ENCODE results near the gene PRUNE2. TPM values are rescaled to one million over a fixed set of nuclear protein-coding genes. Genes with fewer than 3 reads are reported as not detected.

The PRUNE2 gene
- total and polyA plus RNA-seq, 9 of the 15 experiments (the other 6 are each of a cell fraction or from before 2014, with no cell fraction given), result 0.05 to 0.45 (median 0.18) TPM; not detected in 1

DNA sequence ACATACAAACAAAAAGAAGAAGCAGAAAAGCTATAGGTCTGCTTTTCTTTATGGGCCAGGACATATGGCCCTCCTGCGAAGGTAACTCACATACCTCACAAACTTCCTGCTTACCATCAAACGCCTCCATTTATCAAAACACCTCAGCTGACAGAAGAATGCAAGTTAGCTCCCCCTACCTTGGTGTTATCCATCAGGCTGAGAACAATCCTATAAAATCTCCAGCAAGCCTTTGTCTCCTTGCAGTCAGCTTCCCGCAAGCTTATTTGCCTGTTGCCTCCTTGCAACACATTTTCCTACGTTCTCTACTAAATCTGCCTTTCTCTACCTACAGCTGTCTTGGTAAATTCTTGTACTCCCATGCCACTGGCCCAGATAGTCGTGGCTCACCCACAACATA, 164.4 kb downstream of the PRUNE2 start (continued):
- no peak for TF ChIP-seq C11orf30 (IDR thresholded peaks at IDR 0.05; ENCODE audit: low read depth)

DNA sequence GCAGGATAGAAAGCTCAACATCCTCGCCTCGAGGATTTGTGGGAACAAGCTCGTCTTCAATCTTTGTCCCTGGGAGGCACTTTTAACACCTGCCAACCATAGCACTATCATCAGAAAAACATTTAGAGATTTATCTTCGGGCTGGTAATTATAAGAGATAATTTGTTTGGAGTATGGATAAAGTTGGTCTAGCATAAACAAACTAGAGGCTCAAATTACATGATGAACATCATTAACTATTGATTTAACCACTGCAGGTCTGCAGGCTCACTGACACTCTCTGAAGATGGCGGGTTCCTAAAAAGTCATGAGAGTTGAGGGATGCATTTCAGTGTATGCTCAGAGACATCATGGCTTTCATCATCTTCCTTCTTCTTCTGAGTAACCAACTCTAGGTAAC, 167.5 kb downstream of the PRUNE2 start:
- Histone ChIP-seq H3K79me2 (ENCODE audit: control insufficient read depth, insufficient read depth, low read length) (no peaks in the 10 kb centered on the region), H3K9me3 (replicated peaks; ENCODE audit: control insufficient read depth, insufficient read depth, low read depth, low read length) (no peaks in the 10 kb centered on the region), H4K20me1 (replicated peaks; ENCODE audit: control insufficient read depth, insufficient read depth, low read length) (no peaks in the 10 kb centered on the region), H3K27ac (ENCODE audit: extremely low read depth, low read depth, low read length) (no peak overlapping the region), H2AFZ (ENCODE audit: low read depth, low read length) (no peak overlapping the region), H3K4me1 (replicated peaks in 1 of 2; ENCODE audit: control insufficient read depth in 2 of 2, insufficient read depth in 2 of 2, low read length in 2 of 2) (no peaks in the 10 kb centered on the region), H3K9ac (ENCODE audit: insufficient read depth in 1 of 2, low read depth in 2 of 2, low read length in 2 of 2) (no peak overlapping the region), H3K4me3 (no peak overlapping the region), H3K4me2 (ENCODE audit: insufficient read depth, low read length) (no peak overlapping the region), H3K9me1 (ENCODE audit: control insufficient read depth, insufficient read depth, low read length) (no peaks in the 10 kb centered on the region), H3K27me3 (ENCODE audit: control insufficient read depth in 2 of 2, insufficient read depth in 2 of 2, low read length in 2 of 2) (no peaks in the 10 kb centered on the region), H3K36me3 (ENCODE audit: control insufficient read depth, insufficient read depth, low read length) (no peaks in the 10 kb centered on the region)
- in situ Hi-C loops (cut with MboI), result no loop called here
- BruUV-seq (replicated peaks), result no TSS peak
- ChIA-PET CTCF (ENCODE audit: low intra/inter-chr PET ratio) (no interaction called here), POLR2A (interaction anchor here (0.7 kb wide), 1 partner anchor 36 kb away, joined by 3 read pairs; no protein-coding TSS in a partner anchor)
- intact Hi-C loops (cut with micrococcal nuclease), result no loop called here
- TF ChIP-seq EP400 (IDR thresholded peaks at IDR 0.05) (no peak), FOSL1 (tag; conservative IDR thresholded peaks at IDR 0.05) (no peak), CREM (IDR thresholded peaks at IDR 0.05; ENCODE audit: low read depth) (no peak), FIP1L1 (IDR thresholded peaks at IDR 0.05; ENCODE audit: low read depth, low read length, poor library complexity, severe bottlenecking) (no peak), ZFX (CRISPR knock-in tag; IDR thresholded peaks at IDR 0.05) (no peak), ZNF239 (CRISPR knock-in tag; IDR thresholded peaks at IDR 0.05) (no peak), WHSC1 (IDR thresholded peaks at IDR 0.05; ENCODE audit: low read length) (no peak), IFI16 (CRISPR knock-in tag; IDR thresholded peaks at IDR 0.05) (no peak), CBFA2T3 (IDR thresholded peaks at IDR 0.05) (no peak), TSC22D4 (tag; IDR thresholded peaks at IDR 0.05) (no peak), PPARD (CRISPR knock-in tag; IDR thresholded peaks at IDR 0.05) (no peak), PHB (CRISPR knock-in tag; IDR thresholded peaks at IDR 0.05) (no peak), MEF2A (IDR thresholded peaks at IDR 0.05; ENCODE audit: control insufficient read depth, low read depth, low read length) (no peak), NFIX (CRISPR knock-in tag; IDR thresholded peaks at IDR 0.05; ENCODE audit: low read depth) (no peak)
- TF ChIP-seq, protein P1, sequence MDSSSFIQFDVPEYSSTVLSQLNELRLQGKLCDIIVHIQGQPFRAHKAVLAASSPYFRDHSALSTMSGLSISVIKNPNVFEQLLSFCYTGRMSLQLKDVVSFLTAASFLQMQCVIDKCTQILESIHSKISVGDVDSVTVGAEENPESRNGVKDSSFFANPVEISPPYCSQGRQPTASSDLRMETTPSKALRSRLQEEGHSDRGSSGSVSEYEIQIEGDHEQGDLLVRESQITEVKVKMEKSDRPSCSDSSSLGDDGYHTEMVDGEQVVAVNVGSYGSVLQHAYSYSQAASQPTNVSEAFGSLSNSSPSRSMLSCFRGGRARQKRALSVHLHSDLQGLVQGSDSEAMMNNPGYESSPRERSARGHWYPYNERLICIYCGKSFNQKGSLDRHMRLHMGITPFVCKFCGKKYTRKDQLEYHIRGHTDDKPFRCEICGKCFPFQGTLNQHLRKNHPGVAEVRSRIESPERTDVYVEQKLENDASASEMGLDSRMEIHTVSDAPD (CRISPR knock-in tag; IDR thresholded peaks at IDR 0.05), result no peak
- TF ChIP-seq, protein P2, sequence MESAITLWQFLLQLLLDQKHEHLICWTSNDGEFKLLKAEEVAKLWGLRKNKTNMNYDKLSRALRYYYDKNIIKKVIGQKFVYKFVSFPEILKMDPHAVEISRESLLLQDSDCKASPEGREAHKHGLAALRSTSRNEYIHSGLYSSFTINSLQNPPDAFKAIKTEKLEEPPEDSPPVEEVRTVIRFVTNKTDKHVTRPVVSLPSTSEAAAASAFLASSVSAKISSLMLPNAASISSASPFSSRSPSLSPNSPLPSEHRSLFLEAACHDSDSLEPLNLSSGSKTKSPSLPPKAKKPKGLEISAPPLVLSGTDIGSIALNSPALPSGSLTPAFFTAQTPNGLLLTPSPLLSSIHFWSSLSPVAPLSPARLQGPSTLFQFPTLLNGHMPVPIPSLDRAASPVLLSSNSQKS (CRISPR knock-in tag; IDR thresholded peaks at IDR 0.05), result no peak
- ATAC-seq, result no peak
- WGBS (ENCODE audit: insufficient coverage, low coverage, missing lambda C conversion rate), result 0% methylated on average over 5 of the region's 5 CpGs
- DNase-seq (ENCODE audit: extremely low read depth in 1 of 4, low spot score in 3 of 4), result no peak
- FAIRE-seq, result no peak

Data from K562 (cell line).